ENCODE results near the gene ADORA2A. TPM values are rescaled to one million over a fixed set of nuclear protein-coding genes. Genes with fewer than 3 reads are reported as not detected.
A peak's percentile ranks its signal among the peaks of the same experiment; 100 is the strongest.
"Not testable (repeated sequence)": the region's sequence is repeated elsewhere in the genome, so short reads cannot be mapped to it uniquely, and the experiment has no call there.

Gene ADORA2A
- total RNA-seq, 1 experiment from 2014 or later, result 0.92 TPM

- DNase-seq (ENCODE audit: low read depth), result no peak
Measured at GRCh38 chr22:24485608-24486007, 58.2 kb downstream of the ADORA2A start.

GRCh38 chr22:24486501-24486921 is 59.1 kb downstream of the ADORA2A start:
- peak; percentile 22 for DNase-seq (ENCODE audit: low read depth)

- DNase-seq (ENCODE audit: low read depth), result no peak
Measured at GRCh38 chr22:24489011-24489410, 61.6 kb downstream of the ADORA2A start.

- DNase-seq (ENCODE audit: low read depth), result not testable (repeated sequence)
Measured at GRCh38 chr22:24489434-24489833, 62.0 kb downstream of the ADORA2A start.

Other genes with a start within 250 kb of the ADORA2A start
- 0.23 and 0.26 TPM in 2 replicates for gene SUSD2, start 246.1 kb upstream of the ADORA2A start, total RNA-seq (2014; rRNA removed)
- 28.0 and 39.4 TPM in 2 replicates for gene GGT5, start 182.5 kb upstream of the ADORA2A start, total RNA-seq (2014; rRNA removed)
- 34.0 and 39.9 TPM in 2 replicates for gene SPECC1L, start 156.8 kb upstream of the ADORA2A start, total RNA-seq (2014; rRNA removed)
- not detected in 2 replicates for gene UPB1, start 67.7 kb downstream of the ADORA2A start, total RNA-seq (2014; rRNA removed)
- 145 and 163 TPM in 2 replicates for gene GUCD1, start 127.5 kb downstream of the ADORA2A start, total RNA-seq (2014; rRNA removed)
- 133 TPM in 2 replicates for gene SNRPD3, start 128.4 kb downstream of the ADORA2A start, total RNA-seq (2014; rRNA removed)
- gene LRRC75B, start 165.5 kb downstream of the ADORA2A start, total RNA-seq (2014; rRNA removed), result 6.0 and 7.2 TPM in 2 replicates
- 1.1 and 2.5 TPM in 2 replicates for gene GGT1, start 175.6 kb downstream of the ADORA2A start, total RNA-seq (2014; rRNA removed)